Germinal center (tissue), 1 donor: ENCODE results near the gene LRRC25.
"Not testable (repeated sequence)": the region's sequence is repeated elsewhere in the genome, so short reads cannot be mapped to it uniquely, and the experiment has no call there.

Source experiments
- DNase-seq: peaks from one replicate; pipeline ENCODE4 v3.0.0; 2012; ENCODE audit warnings: mixed read lengths, low spot score

Gene LRRC25

DNA sequence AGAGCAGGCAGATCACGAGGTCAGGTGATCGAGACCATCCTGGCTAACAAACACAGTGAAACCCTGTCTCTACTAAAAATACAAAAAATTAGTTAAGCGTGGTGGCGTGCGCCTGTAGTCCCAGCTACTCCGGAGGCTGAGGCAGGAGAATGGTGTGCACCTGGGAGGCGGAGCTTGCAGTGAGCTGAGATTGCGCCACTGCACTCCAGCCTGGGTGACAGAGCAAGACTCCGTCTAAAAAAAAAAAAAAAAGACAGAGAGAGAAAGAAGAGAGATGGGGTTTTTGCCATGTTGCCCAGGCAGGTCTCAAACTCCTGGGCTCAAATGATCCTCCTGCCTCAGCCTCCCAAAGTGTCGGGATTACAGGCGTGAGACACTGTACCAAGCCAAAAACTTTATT lies 8.3 kb upstream of the LRRC25 start:
- DNase-seq = not testable (repeated sequence)

DNA sequence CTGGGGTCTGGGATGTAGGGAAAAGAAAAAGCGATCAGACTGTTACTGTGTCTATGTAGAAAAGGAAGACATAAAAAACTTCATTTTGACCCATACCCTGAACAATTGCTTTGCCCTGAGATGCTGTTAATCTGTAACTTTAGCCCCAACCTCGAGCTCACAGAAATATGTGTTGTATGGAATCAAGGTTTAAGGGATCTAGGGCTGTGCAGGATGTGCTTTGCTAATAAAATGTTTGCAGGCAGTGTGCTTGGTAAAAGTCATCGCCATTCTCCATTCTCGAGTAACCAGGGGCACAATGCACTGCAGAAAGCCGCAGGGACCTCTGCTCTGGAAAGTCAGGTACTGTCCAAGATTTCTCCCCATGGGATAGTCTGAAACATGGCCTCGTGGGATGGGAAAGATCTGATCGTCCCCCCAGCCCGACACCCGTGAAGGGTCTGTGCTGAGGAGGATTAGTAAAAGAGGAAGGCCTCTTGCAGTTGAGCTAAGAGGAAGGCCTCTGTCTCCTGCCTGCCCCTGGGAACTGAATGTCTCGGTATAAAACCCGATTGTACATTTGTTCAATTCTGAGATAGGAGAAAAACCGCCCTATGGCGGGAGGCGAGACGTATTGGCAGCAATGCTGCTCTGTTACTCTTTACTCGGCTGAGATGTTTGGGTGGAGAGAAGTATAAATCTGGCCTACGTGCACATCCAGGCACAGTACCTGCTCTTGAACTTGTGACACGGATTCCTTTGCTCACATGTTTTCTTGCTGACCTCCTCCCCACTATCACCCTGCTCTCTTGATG lies 5.2 kb upstream of the LRRC25 start:
- DNase-seq = not testable (repeated sequence)

DNA sequence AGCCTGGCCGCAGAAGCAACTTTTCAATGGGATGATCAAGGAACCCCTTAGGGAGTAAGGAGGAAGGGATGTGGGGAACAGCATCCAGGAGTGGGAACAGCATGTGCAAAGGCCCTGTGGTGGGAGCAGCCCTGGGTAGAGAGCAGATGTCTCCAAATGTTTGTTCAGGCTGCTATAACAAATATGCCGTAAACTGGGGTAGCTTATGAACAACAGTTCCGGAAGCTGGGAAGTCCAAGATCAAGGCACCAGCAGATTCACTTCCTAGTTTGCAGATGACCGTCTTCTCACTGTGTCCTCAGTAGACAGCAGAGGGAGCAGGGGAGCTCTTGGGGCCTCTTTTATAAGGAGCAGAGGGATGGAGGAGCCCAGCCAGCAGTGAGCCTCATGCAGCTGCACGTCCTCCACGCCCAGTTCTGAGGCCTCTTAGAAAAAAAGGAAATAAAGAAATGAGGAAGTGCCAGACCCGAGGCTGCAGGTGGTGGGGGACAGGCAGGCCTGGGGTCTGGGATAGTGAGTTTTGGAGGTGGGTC lies 4.2 kb upstream of the LRRC25 start:
- DNase-seq = peak; percentile 74

DNA sequence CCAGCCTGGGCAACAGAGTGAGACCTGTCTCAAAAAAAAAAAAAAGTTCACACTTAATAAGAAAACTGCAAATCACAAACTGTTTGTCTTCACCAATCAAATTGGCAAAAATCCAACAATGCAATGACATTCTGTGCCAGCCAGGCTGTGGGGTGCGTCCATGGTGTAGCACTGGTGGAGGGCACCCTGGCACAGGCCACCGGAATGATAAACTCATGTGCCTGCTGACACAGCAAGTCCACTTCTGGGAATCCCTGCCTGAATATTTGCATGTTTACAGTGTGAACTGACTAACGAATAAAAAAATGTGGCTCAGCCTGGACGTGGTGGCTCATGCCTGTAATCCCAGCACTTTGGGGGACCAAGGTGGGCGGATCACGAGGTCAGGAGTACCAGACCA lies 1.6 kb upstream of the LRRC25 start:
- DNase-seq = no peak

- DNase-seq = no peak
Measured at GRCh38 chr19:18396471-18397241, 766 bp downstream of the LRRC25 start.

GRCh38 chr19:18393836-18394235 lies 3.6 kb downstream of the LRRC25 start:
- no peak for DNase-seq

GRCh38 chr19:18392926-18393325 lies 4.5 kb downstream of the LRRC25 start:
- no peak for DNase-seq

DNA sequence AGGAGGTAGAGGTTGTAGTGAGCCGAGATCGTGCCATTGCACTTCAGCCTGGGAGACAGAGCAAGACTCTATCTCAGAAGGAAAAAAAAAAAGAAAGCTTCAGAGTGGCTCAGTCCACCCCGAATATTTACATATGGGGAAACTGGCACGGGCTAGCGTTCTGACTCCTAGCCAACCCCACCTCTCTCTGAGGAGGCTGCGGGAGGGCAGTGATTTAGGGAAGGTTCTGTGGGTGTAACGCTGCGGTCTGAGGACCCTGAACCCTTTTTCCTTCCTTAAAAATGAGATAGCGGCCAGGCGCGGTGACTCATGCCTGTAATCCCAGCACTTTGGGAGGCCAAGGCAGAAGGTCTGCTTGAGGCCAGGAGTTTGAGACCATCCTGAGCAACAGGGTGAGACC lies 5.0 kb downstream of the LRRC25 start:
- DNase-seq = no peak

- no peak for DNase-seq
Measured at GRCh38 chr19:18391509-18392075, 5.8 kb downstream of the LRRC25 start.

DNA sequence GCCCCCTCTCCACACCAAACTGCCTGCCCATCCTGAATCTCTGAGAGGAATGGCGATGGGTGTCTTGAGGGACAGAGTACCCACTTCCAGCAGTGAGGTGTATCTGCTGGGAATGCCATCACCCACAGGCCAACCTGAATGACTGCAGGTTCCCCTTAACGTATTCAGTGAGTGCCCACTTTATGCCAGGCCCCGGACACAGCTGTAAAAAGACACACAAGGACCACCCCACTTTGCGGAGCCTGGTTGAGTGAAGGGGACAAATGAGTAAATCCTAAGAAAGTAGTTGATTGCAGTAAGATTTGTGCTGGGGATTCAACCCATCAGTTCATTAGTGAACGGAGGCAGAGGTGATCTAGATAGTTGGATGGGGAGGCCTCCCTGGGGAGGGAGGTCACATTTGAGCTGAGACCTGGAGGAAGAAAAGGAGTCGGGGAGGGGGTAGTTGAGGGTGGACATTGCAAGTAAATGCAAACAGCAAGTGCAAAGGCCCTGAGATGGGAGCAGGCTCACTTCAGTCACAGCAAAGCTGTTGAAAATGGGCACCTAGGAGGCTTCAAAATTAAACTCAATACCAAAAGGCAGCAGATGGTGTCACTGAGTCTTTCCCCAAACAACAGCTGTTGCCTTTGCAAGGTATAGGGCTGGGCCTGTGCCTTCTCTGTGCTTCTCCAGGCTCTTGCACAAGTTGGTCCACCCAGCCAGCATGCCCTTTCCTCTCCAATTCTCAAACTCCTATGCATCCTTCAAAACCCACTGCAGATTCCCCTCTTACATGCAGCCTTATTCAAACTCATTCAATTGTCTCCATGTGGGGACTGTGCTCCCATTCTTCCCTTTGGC lies 7.1 kb downstream of the LRRC25 start:
- DNase-seq = no peak

DNA sequence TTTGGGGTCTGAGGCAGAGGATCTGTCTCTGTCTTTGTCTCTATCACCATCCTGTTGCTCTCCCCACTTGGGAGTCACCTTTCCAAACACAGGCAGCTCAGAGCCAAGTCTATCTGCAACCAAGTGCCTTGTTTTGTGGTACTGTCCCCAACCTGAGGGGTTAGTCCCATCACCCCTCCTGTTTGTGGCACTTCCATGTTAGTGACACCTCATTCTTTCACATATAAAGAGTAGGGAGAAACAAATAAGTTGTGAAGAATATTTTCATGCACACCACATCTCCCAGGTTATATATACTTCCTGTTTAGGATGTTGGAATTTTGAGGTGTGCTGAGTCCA lies 7.7 kb downstream of the LRRC25 start:
- no peak for DNase-seq

- DNase-seq = no peak
Measured at GRCh38 chr19:18388960-18389725, 8.3 kb downstream of the LRRC25 start.

DNA sequence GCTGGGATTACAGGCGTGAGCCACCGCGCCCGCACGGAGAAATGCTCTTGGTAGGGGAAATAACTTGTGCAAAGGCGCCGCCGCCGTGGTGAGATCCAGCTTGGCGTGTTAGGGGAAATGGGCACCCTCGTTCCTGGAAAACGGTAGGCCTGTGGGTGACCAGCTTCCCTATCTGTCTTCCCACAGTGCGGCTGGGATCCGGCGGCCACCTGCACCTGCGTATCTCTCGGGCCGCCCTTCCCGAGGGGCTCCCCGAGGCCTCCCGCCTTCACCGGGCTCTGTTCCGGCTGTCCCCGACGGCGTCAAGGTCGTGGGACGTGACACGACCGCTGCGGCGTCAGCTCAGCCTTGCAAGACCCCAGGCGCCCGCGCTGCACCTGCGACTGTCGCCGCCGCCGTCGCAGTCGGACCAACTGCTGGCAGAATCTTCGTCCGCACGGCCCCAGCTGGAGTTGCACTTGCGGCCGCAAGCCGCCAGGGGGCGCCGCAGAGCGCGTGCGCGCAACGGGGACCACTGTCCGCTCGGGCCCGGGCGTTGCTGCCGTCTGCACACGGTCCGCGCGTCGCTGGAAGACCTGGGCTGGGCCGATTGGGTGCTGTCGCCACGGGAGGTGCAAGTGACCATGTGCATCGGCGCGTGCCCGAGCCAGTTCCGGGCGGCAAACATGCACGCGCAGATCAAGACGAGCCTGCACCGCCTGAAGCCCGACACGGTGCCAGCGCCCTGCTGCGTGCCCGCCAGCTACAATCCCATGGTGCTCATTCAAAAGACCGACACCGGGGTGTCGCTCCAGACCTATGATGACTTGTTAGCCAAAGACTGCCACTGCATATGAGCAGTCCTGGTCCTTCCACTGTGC lies 9.1 kb downstream of the LRRC25 start:
- DNase-seq = peak; percentile 91

- no peak for DNase-seq
Measured at GRCh38 chr19:18386543-18387271, 10.7 kb downstream of the LRRC25 start.

GRCh38 chr19:18385675-18386542 lies 11.5 kb downstream of the LRRC25 start, which contains the start of gene GDF15:
TSS of gene GDF15 (plus strand) at chr19:18386158. CDS start at chr19:18386190, 32 bp downstream.
- peak; percentile 51 for DNase-seq

DNA sequence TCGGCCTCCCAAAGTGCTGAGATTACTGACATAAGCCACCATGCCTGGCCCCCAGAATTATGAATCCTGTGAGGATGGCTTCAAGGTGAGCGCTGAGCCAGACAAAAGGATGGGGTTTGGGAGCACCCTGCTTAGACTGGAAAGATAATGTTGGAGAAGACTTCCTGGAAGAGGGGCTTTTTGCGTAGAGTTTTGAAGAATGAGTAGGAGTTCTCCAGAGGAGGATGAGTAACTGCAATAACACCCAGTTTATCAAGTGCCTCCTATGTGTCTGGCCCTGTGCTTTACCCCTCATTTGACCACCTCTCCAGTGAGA lies 12.1 kb downstream of the LRRC25 start:
- DNase-seq = no peak

GRCh38 chr19:18384775-18385174 lies 12.6 kb downstream of the LRRC25 start:
- no peak for DNase-seq

DNA sequence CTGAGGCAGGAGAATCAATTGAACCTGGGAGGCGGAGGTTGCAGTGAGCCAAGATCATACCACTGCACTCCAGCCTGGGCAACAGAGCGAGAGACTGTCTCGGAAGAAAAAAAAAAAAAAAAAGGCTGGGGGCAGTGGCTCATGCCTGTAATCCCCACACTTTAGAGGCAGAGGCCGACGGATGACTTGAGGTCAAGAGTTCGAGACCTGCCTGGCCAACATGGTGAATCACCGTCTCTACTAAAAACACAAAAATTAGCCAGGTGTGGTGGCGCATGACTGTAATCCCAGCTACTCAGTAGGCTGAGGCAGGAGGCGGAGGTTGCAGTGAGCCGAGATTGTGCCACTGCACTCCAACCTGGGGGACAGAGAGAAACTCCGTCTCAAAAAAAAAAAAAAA lies 13.8 kb downstream of the LRRC25 start:
- not testable (repeated sequence) for DNase-seq

DNA sequence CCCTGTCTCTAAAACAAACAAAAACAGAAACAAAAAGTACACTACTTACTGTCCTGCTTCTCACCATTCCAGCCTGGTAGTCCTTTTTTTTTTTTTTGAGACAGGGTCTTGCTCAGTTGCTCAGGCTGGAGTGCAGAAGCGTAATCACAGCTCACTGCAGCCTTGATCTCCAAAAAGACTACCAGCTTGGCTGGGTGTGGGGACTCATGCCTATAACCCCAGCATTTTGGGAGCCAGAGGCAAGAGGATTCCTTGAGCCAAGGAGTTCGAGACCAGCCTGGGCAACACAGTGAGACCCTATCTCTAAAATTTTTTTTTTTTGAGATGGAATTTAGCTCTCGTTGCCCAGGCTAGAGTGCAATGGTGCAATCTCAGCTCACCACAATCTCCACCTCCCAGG lies 16.6 kb downstream of the LRRC25 start:
- DNase-seq = no peak
